ENCODE measurements around the gene RALGDS.

Gene RALGDS

GRCh38 chr9:133151601-133152525 is 30.8 kb upstream of the RALGDS start:
- TF ChIP-seq CTCF (IDR thresholded peaks at IDR 0.05; ENCODE audit: insufficient read depth, low read depth, low read length, missing control alignments) = no peak
- no peak for DNase-seq (ENCODE audit: low read depth)
- H3K4me3 ChIP-seq (ENCODE audit: low read length) = no peak overlapping the region

GRCh38 chr9:133151041-133151440 is 30.0 kb upstream of the RALGDS start:
- no peak for TF ChIP-seq CTCF (IDR thresholded peaks at IDR 0.05; ENCODE audit: insufficient read depth, low read depth, low read length, missing control alignments)
- no peak for DNase-seq (ENCODE audit: low read depth)
- no peak overlapping the region for H3K4me3 ChIP-seq (ENCODE audit: low read length)

- H3K4me3 ChIP-seq (ENCODE audit: low read length) = peak overlapping the region; percentile 36
- DNase-seq (ENCODE audit: low read depth) = peak; percentile 93
- TF ChIP-seq CTCF (IDR thresholded peaks at IDR 0.05; ENCODE audit: insufficient read depth, low read depth, low read length, missing control alignments) = peak; percentile 25
Observed at GRCh38 chr9:133149130-133150015, 28.3 kb upstream of the RALGDS start.

- peak; percentile 70 for DNase-seq (ENCODE audit: low read depth)
- no peak for TF ChIP-seq CTCF (IDR thresholded peaks at IDR 0.05; ENCODE audit: insufficient read depth, low read depth, low read length, missing control alignments)
- H3K4me3 ChIP-seq (ENCODE audit: low read length) = peak overlapping the region; percentile 75
Observed at GRCh38 chr9:133148199-133149129, 27.4 kb upstream of the RALGDS start.

- H3K4me3 ChIP-seq (ENCODE audit: low read length) = peak overlapping the region; percentile 75
- TF ChIP-seq CTCF (IDR thresholded peaks at IDR 0.05; ENCODE audit: insufficient read depth, low read depth, low read length, missing control alignments) = peak; percentile 96
- DNase-seq (ENCODE audit: low read depth) = peak; percentile 78
Observed at GRCh38 chr9:133147412-133148198, 26.6 kb upstream of the RALGDS start.
